ENCODE results near the gene ZNF331. TPM values are rescaled to one million over a fixed set of nuclear protein-coding genes. Genes with fewer than 3 reads are reported as not detected.

Gene ZNF331
- total RNA-seq, 6 donors from 2014 or later: 26.3 to 80.0 (median 47.1) TPM

GRCh38 chr19:53598361-53598760 lies 60.4 kb downstream of the ZNF331 start:
- DNase-seq (no peak), ATAC-seq (ENCODE audit: low FRiP score in 2 of 2) (no peak)
- no peaks in the 10 kb centered on the region for H3K36me3 ChIP-seq
- no peaks in the 10 kb centered on the region for H3K9me3 ChIP-seq
- no peaks in the 10 kb centered on the region for H3K27me3 ChIP-seq
- no peak overlapping the region for H3K27ac ChIP-seq
- 70 to 71% methylated on average over 10 of the region's 10 CpGs for WGBS, 2 donors
- no peaks in the 10 kb centered on the region for H3K4me1 ChIP-seq
- no peak overlapping the region for H3K4me3 ChIP-seq
- no peak for TF ChIP-seq EP300 (IDR thresholded peaks at IDR 0.05)
- no peak for TF ChIP-seq CTCF (IDR thresholded peaks at IDR 0.05)
- no peak for TF ChIP-seq POLR2AphosphoS5 (IDR thresholded peaks at IDR 0.05)
- no peak for TF ChIP-seq POLR2A (IDR thresholded peaks at IDR 0.05)

- Histone ChIP-seq H3K27me3 (no peaks in the 10 kb centered on the region), H3K27ac (peak overlapping the region; percentile 24 to 76 (median 62)), H3K4me3 (no peak overlapping the region), H3K4me1 (no peaks in the 10 kb centered on the region), H3K36me3 (no peaks in the 10 kb centered on the region), H3K9me3 (no peaks in the 10 kb centered on the region)
- no peak for ATAC-seq (ENCODE audit: low FRiP score in 2 of 2)
- peak in 1 of 4 donors; percentile 41 for TF ChIP-seq EP300 (IDR thresholded peaks at IDR 0.05)
- TF ChIP-seq POLR2AphosphoS5 (IDR thresholded peaks at IDR 0.05): peak in 1 of 2 donors; percentile 28
- TF ChIP-seq POLR2A (IDR thresholded peaks at IDR 0.05): no peak
- TF ChIP-seq CTCF (IDR thresholded peaks at IDR 0.05): no peak
- WGBS, 2 donors: 58 to 71% methylated on average over 4 of the region's 4 CpGs
- no peak for DNase-seq
Measured at GRCh38 chr19:53600217-53600616, 62.3 kb downstream of the ZNF331 start.

GRCh38 chr19:53606031-53606430 lies 68.1 kb downstream of the ZNF331 start:
- H3K9me3 ChIP-seq: no peaks in the 10 kb centered on the region
- TF ChIP-seq POLR2AphosphoS5 (IDR thresholded peaks at IDR 0.05): no peak
- TF ChIP-seq POLR2A (IDR thresholded peaks at IDR 0.05): no peak
- no peak for TF ChIP-seq EP300 (IDR thresholded peaks at IDR 0.05)
- TF ChIP-seq CTCF (IDR thresholded peaks at IDR 0.05): no peak
- no peak overlapping the region for H3K27ac ChIP-seq
- H3K4me3 ChIP-seq: no peak overlapping the region
- no peaks in the 10 kb centered on the region for H3K27me3 ChIP-seq
- WGBS, 2 donors: 92 to 93% methylated on average over 14 to 15 of the region's 15 CpGs
- H3K4me1 ChIP-seq: no peaks in the 10 kb centered on the region
- ATAC-seq (ENCODE audit: low FRiP score in 2 of 2) (no peak), DNase-seq (peak in 1 of 2 donors; percentile 59)
- H3K36me3 ChIP-seq: no peaks in the 10 kb centered on the region

GRCh38 chr19:53608381-53608780 lies 70.4 kb downstream of the ZNF331 start:
- H3K4me1 ChIP-seq: no peaks in the 10 kb centered on the region
- H3K27ac ChIP-seq: no peak overlapping the region
- ATAC-seq (ENCODE audit: low FRiP score in 2 of 2) (no peak), DNase-seq (no peak)
- no peaks in the 10 kb centered on the region for H3K27me3 ChIP-seq
- H3K9me3 ChIP-seq: no peaks in the 10 kb centered on the region
- TF ChIP-seq CTCF (IDR thresholded peaks at IDR 0.05): no peak
- no peak for TF ChIP-seq EP300 (IDR thresholded peaks at IDR 0.05)
- TF ChIP-seq POLR2A (IDR thresholded peaks at IDR 0.05): no peak
- TF ChIP-seq POLR2AphosphoS5 (IDR thresholded peaks at IDR 0.05): no peak
- no peak overlapping the region for H3K4me3 ChIP-seq
- 69 to 92% methylated on average over 11 to 12 of the region's 12 CpGs for WGBS, 2 donors
- no peaks in the 10 kb centered on the region for H3K36me3 ChIP-seq

GRCh38 chr19:53612762-53613526 lies 75.0 kb downstream of the ZNF331 start:
- ATAC-seq (ENCODE audit: low FRiP score in 2 of 2): no peak
- Histone ChIP-seq H3K4me1 (no peaks in the 10 kb centered on the region), H3K9me3 (no peaks in the 10 kb centered on the region), H3K36me3 (no peaks in the 10 kb centered on the region), H3K27ac (no peak overlapping the region), H3K4me3 (no peak overlapping the region), H3K27me3 (no peaks in the 10 kb centered on the region)
- no peak for TF ChIP-seq CTCF (IDR thresholded peaks at IDR 0.05)
- TF ChIP-seq POLR2AphosphoS5 (IDR thresholded peaks at IDR 0.05): no peak
- TF ChIP-seq EP300 (IDR thresholded peaks at IDR 0.05): no peak
- no peak for TF ChIP-seq POLR2A (IDR thresholded peaks at IDR 0.05)
- DNase-seq: no peak
- 69 to 71% methylated on average over 14 of the region's 14 CpGs for WGBS, 2 donors
